HuH-7.5 (cell line): ENCODE results near the gene ALX4.

ENCODE experiments used
- DNase-seq: peaks from one replicate; pipeline ENCODE4 v3.0.0; 2011; ENCODE audit warnings: low spot score

Gene ALX4

GRCh38 chr11:44244639-44245310 is 65.2 kb downstream of the ALX4 start:
- no peak for DNase-seq

DNA sequence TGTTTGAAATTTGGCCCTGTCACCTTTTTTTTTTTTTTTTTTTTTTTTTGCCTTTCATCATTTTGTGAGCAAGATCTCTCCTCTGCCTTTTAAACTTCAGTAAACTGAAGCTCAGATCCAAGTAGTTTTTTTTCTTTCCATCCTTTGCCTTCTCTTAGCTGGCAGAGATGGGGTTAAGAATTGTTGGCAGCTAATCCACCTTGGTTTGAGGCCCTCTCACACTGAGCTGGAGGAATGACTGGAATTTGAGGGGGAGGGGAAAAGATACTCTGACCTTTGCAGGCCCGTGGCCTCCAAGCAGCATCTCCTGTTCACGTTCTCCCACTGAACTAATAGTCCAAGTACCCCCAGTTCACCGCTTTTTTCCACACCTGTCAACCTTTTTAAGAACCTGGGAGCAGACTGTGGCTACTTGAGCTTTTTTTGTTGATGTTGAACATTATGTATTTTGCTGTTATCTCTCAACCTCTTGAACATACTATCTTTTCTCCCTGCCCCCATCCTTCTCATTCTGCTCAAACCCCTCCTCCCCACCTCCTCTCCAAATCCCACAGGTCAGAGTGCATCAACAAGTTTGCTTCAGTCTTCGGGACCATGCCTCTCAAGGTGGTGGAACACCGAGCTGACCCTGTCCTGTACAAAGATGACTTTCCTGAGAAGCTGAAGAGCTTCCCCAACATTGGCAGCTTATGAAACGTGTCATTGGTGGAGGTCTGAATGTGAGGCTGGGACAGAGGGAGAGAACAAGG is 66.2 kb downstream of the ALX4 start:
- no peak for DNase-seq

DNA sequence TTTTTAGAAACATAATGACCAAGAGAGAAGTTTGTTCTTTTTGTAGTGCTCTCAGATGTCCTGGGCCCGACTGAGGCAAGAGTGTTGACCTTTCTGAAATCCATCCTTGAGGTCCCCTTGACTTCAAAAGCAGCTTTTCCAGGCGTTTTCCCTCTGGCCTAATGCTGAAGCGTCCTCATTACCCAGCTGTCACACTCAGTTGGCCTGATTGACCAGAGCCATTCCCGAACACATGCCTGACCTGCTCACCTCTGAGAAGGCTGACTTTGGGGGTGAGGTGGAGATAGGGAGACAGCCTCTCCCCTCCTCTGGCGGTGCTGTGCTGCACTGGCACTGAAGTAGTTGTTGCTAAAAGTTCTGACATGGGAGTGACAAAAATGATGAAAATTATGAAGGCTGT is 66.9 kb downstream of the ALX4 start:
- no peak for DNase-seq

DNA sequence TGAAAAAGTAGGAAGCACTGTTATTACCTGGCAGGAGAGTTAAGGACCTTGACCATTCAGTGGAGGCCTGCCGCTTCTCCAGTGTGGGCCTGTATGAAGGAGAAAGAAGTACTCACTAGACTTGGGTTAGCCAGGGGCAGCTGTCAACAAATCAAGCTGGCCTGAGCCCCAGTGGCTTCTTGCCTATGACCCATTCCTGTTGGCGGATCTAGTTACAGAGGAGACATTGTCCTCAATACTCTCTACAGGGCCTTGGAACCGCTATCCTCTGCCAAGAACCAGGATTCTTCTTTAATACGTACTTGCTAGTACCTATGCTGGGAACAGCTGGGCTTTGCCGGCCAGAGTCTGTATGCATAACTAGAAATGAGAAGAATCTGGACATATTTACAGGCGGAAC is 68.1 kb downstream of the ALX4 start:
- DNase-seq, result no peak

DNA sequence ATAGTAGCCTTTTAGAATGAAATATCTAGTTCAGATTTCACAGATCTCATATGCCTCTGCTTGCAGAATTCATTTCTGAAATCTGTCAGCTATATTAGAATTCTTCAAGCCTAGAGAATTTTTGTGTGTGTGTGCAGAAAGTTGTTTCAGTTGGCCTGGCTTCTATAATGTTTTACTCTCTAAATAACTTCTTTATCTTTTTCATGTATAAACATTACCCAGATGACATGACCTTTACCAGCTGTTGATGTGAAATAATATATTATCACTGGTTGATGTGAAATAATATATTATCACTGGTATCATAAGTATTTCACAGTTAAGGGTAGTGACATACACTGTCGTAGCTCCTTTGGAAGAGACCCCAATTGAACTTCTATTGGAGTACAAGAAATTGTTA is 72.8 kb downstream of the ALX4 start:
- no peak for DNase-seq

DNA sequence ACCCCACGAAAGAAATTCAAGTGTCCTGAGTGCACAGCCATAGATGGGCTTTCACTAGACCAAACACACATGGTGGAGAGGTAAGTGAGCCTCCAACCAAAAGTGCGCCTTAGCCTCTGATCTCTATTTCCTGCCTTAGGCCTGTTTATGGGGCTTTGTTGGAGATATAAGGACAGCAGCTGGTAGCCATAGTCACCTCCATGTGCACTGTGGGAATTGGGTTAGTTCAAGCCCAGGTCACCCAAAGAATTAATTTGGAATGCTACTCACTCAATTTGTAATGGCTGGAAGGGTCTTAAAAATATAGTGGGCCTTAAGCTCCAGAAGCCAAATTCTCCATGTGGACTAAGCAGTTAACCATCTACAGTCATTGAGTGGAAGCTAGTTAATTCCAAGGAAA is 73.6 kb downstream of the ALX4 start:
- no peak for DNase-seq

GRCh38 chr11:44235765-44236201 is 74.2 kb downstream of the ALX4 start:
- no peak for DNase-seq

DNA sequence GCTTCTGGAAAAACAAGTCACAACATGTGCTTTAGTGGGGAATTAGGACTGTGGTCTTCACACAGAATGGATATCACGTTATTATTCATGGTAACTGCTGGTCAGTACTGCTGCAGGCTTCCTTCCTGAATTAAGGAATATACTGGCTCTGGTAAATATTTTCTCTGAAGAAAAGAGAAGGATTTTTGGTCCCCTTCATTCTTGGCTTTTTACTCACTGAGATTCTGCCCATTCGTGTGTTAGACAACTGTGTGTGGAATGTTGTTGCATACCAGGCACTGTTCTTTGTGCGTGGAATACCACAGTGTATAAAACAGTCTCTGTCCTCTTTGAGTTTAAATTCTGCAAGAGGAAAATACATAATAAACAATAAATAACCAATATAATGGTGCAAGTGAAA is 80.3 kb downstream of the ALX4 start:
- no peak for DNase-seq

DNA sequence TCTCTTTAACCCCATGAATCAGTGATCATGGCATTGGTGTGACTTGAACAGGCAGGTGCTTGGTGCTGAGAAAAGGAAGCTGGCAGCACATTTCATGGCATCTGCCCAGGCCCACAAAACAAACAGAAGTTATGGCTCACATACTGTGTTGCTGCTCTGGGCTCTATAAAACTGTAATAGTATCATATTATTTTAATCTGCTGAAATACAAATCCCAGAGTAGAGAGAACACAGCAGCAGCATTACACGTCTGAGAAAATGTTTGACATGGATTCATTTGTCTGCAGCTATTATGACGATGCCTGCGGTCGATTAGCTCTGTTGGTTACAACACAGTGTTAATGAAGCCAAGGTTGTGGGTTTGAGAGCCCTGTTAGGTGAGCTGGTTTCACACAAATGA is 80.8 kb downstream of the ALX4 start:
- DNase-seq, result no peak

- no peak for DNase-seq
Observed at GRCh38 chr11:44228379-44228778, 81.6 kb downstream of the ALX4 start.

DNA sequence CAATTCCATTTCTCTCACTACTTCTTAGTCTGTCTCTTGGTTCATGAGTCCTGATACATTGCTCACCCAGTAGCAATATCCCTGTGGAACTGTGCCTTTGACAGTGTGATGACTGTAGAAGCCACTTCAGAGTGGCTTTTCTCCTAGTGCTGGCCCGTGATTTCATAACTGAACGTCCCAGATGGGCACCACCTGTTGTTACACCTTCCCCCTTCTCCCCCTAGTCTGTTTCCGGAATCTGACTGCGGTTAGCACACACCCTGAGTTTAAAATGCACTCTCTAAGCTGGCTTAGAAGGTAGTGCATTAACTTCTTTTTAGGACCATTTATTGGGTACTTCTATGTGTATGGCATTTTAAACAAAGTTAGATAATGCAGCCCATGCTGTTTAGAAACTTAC is 83.0 kb downstream of the ALX4 start:
- no peak for DNase-seq

DNA sequence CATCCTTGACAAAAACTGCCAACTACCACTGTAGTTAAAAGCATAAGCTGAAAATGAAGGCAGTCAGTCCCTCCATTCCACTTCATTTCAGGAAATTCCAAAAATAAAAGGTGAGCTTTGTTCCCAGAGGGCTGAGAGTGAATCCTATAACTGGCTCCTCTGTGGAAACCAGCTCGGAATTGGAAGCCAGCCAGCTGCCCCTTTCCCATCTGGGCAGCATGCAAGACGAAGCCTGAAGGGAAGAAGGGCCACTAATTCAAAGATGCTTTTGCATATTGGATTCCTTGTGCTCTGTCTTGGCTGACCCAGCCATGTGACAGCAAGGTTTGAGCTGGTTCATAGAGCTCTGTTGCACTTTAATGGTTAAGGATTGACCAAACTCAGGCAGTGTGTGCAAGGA is 83.4 kb downstream of the ALX4 start:
- DNase-seq, result no peak

DNA sequence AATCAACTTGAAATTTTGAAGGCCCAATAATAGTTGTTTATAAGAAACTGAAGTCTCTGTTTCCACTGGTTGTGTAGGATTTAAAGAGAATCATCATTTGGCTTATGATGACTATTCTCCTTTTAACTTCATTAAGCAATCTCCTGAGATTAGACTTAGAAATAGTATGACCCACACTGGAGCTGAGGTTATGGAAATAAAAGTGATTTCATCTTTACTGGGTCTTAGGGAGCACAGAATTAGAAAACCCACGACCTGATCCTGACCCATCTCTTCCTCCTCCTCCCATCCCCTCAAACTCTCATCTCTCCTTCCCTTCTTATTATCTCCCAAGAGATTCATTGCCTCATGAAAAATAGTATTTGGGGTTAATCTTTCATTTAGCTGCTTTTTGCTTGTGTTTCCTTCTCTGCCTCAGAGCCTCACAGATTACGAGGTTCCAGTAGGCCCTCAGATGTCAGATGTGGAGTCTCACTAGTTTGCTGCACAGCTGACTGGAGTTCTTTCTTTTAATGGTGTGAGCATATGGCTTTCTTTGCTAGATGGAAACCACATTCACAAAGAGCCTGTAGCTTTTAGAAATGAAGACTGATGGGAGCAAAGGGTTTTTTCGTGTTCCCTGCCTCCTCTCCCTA is 85.0 kb downstream of the ALX4 start:
- no peak for DNase-seq

GRCh38 chr11:44223238-44223637 is 86.7 kb downstream of the ALX4 start:
- no peak for DNase-seq

DNA sequence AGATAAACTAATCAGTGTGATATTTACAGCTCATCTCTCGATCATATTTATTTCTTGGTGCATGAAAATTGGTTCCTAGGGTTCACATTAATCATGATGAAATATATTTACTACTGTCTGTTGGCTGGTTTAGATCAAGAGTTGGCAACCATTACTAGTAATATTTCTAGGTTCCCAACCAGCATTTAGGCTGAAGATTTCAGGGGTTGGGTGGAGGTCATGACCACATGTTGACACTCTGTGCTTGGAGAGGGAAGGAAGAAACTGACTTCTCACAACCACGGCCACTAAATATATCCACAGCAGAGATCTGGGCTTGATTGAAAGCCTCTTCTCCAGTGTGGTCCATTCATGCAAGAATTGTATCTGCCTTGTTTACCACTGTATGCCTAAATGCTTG is 87.9 kb downstream of the ALX4 start:
- DNase-seq, result no peak

DNA sequence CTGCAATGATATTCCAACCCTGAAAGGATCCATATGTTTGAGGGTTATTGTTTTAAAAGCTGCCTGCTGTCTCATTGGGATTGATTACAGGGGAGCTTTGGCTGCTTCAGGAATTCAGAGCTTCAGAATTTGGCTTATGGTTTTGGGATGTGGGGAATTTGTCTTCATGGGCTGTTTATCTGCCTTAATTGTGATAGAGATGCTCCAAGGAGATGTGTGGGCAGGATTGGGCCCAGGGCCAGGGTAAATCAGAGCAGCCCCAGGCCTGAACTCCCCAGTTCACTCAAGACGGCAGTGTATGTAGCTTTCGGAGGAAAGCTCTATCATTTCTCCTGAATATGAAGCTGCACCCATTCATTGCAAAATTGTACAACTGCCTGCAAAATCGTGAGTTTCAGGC is 88.5 kb downstream of the ALX4 start:
- no peak for DNase-seq

DNA sequence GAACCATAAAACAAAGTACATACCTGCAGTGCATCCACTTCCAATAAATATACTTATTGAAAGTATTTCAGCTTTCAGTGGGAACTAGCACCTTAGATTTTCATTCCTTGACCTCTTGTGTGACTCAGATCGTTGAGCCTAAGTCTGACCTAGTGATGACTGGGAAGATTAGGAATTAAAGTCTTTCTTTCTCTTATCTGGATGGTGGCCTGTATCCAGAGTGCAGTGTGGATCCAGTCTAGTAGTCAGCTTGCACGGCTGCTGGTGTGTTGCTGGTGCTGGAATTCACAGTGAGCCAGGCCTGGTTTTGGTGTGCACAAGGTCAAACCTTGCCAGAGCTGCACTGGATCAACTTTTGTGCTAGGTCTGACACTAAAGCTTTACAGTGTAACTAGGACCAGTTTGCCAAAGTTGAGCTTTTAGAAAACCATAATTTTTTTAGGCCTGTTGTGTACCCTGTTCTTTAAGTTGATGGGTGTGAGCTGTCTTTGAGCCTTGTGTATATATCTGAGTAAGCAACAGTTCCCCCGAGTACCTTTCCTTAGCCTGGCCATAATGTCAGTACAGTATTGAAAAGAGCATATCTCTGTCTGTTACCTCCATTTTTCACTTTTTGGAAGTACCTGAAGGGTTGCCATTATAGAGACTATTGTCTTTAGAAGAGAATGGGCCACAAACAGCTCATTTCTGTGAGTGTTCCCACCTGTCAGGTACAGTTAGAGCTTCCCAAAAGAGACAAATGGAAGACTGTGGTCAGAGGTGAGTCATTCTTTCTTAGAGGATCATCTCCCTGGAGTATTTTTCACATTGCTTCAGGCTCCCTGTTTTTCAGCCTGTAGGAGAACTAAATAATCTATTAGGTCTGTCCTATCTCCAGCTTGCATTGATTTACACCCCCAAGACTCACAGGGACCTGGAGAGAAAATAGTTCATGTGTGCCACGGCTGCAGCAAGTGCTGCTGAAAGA is 89.8 kb downstream of the ALX4 start:
- no peak for DNase-seq

DNA sequence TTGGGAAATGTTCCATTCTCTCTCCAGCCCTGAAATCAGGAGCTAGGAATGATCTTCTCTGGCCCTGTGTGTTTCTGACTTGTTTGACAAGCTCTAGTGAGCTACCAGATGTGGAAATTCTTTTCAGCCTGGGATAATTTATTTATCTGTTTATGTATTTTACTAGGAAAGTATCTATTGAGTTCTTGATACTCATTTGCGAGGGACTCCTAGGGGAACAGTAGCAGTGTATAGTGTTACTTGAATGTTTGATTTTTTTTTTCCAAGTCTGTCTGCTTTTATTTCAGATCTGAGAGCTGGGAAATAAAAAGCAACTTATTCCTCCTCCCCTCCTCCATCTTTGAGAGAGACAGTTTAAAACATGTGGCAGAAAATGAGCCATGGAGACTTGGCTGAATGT is 92.5 kb downstream of the ALX4 start:
- DNase-seq, result no peak

GRCh38 chr11:44213148-44213547 is 96.8 kb downstream of the ALX4 start:
- no peak for DNase-seq

- DNase-seq, result no peak
Observed at GRCh38 chr11:44212128-44212527, 97.8 kb downstream of the ALX4 start.
